GM12878 (cell line): ENCODE measurements around the gene PALLD. TPM values are rescaled to one million over a fixed set of nuclear protein-coding genes. Genes with fewer than 3 reads are reported as not detected.

Experiments used
- ATAC-seq: fragments of 200-7000 bp; cut with Tn5 transposase; 3 replicates; pipeline ENCODE4 v1.9.1; 2020; ENCODE audit warnings: mild to moderate bottlenecking, moderate library complexity
- BruUV-seq: library from RNA; stranded (reverse); fragments of 400-500 nt; replicated peaks from 2 replicates; lab custom pipeline; 2021; lab: Mats Ljungman, UMichigan
- CTCF ChIA-PET: fragments of 300-600 bp; sonication (Branson Sonifier 250); formaldehyde crosslinking; extraction: SDS; loops from one replicate; lab custom pipeline; 2021; ENCODE audit warnings: inconsistent platforms; lab: Yijun Ruan, JAX
- POLR2A ChIA-PET: fragments of 350-600 bp; formaldehyde crosslinking; extraction: SDS; loops from one replicate; lab custom pipeline; 2021; ENCODE audit warnings: inconsistent platforms; lab: Charles Lee
- RAD21 ChIA-PET: fragments of 300-600 bp; sonication (Branson Sonifier 250); formaldehyde crosslinking; loops from one replicate; lab custom pipeline; 2023; ENCODE audit warnings: antibody characterized with exemption; ENCODE audit not compliant: unreplicated experiment; lab: Charles Lee
- SMC1A ChIA-PET: fragments of 300-600 bp; sonication (Branson Sonifier 250); formaldehyde crosslinking; loops from one replicate; lab custom pipeline; 2023; ENCODE audit not compliant: unreplicated experiment, uncharacterized antibody; lab: Charles Lee
- DNase-seq: peaks from one replicate; pipeline ENCODE4 v3.0.0-alpha.2; 2011; ENCODE audit warnings: low read depth, low spot score
- FAIRE-seq: peaks from 3 replicates; lab custom pipeline; 2011; peaks lifted over from hg19 to GRCh38; lab: Jason Lieb, UNC
- H2AFZ ChIP-seq: 2 replicates; pipeline ENCODE4 v1.6.0; 2011; ENCODE audit warnings: low read depth, low read length, control low read depth; ENCODE audit not compliant: control insufficient read depth
- H3K27ac ChIP-seq: 2 replicates; pipeline ENCODE4 v1.5.1; 2011; ENCODE audit warnings: control low read depth; ENCODE audit not compliant: control insufficient read depth, insufficient read depth
- H3K27me3 ChIP-seq, 2 experiments: replicated peaks in 1 of 2; 2 replicates each; pipeline versions ENCODE4 v1.6.0 to v1.6.1; 2011; ENCODE audit warnings: low read length in 1 of 2; ENCODE audit not compliant: control insufficient read depth in 2 of 2, insufficient read depth in 2 of 2
- H3K36me3 ChIP-seq, 2 experiments: 2 replicates each; pipeline ENCODE4 v1.5.1; 2011; ENCODE audit warnings: low read length in 1 of 2; ENCODE audit not compliant: control insufficient read depth in 2 of 2, insufficient read depth in 2 of 2
- H3K4me1 ChIP-seq: 2 replicates; pipeline ENCODE4 v1.6.1; 2011; ENCODE audit warnings: mild to moderate bottlenecking, low read length, moderate library complexity, mixed read lengths; ENCODE audit not compliant: control insufficient read depth, insufficient read depth
- H3K4me2 ChIP-seq: 2 replicates; pipeline ENCODE4 v1.6.0; 2011; ENCODE audit warnings: control low read depth; ENCODE audit not compliant: control insufficient read depth, insufficient read depth
- H3K4me3 ChIP-seq: fragments of 200-600 bp; sonication (generic); 2 replicates; pipeline ENCODE4 v1.5.1; 2016
- H3K79me2 ChIP-seq: 2 replicates; pipeline ENCODE4 v1.6.0; 2011; ENCODE audit warnings: low read length; ENCODE audit not compliant: control insufficient read depth, insufficient read depth
- H3K9ac ChIP-seq: 2 replicates; pipeline ENCODE4 v1.8.0; 2011; ENCODE audit warnings: low read length, control low read depth, mixed read lengths; ENCODE audit not compliant: control insufficient read depth, insufficient read depth
- H3K9me3 ChIP-seq: replicated peaks from 3 replicates; pipeline ENCODE4 v1.5.1; 2011; ENCODE audit warnings: mild to moderate bottlenecking, low read length; ENCODE audit not compliant: control insufficient read depth, insufficient read depth
- H4K20me1 ChIP-seq: 2 replicates; pipeline ENCODE4 v1.6.0; 2011; ENCODE audit not compliant: control insufficient read depth, insufficient read depth
- CBX3 ChIP-seq: fragments of 200-600 bp; sonication (generic); IDR thresholded peaks from 2 replicates; pipeline ENCODE4 v1.6.1; 2016; ENCODE audit warnings: low read depth, borderline replicate concordance
- FOXK2 ChIP-seq: fragments of 450-650 bp; IDR thresholded peaks from 2 replicates; pipeline ENCODE4 v1.6.1; 2017; ENCODE audit warnings: mild to moderate bottlenecking, moderate library complexity
- FOXM1 ChIP-seq: IDR thresholded peaks from 2 replicates; pipeline ENCODE4 v1.6.1; 2012; ENCODE audit warnings: low read depth, mild to moderate bottlenecking, inconsistent platforms, low read length, moderate library complexity
- GABPA ChIP-seq: IDR thresholded peaks from 2 replicates; pipeline ENCODE4 v1.6.1; 2014; ENCODE audit warnings: antibody characterized with exemption, low read depth, mild to moderate bottlenecking, inconsistent platforms
- GATAD2B ChIP-seq: fragments of 450-650 bp; conservative IDR thresholded peaks from 2 replicates; pipeline ENCODE4 v1.6.1; 2017; ENCODE audit warnings: low read depth, mild to moderate bottlenecking, moderate library complexity
- JUND ChIP-seq: IDR thresholded peaks from 2 replicates; pipeline ENCODE4 v1.6.1; 2012; ENCODE audit warnings: low read depth, mild to moderate bottlenecking, low read length, improper control_type of control experiment, moderate library complexity
- KAT2A ChIP-seq: conservative IDR thresholded peaks from 2 replicates; pipeline ENCODE4 v1.6.1; 2011; ENCODE audit warnings: low read depth, low read length; ENCODE audit not compliant: control insufficient read depth
- NFIC ChIP-seq: IDR thresholded peaks from 2 replicates; pipeline ENCODE4 v1.6.1; 2012; ENCODE audit warnings: low read depth, mild to moderate bottlenecking, inconsistent platforms, low read length, moderate library complexity
- NR2C2 ChIP-seq: IDR thresholded peaks from 2 replicates; pipeline ENCODE4 v1.6.1; 2011; ENCODE audit warnings: borderline replicate concordance, low read depth; ENCODE audit not compliant: control insufficient read depth, insufficient read length
- PAX5 ChIP-seq: IDR thresholded peaks from 2 replicates; pipeline ENCODE4 v1.6.1; 2011; ENCODE audit warnings: low read depth, low read length, borderline replicate concordance
- RB1 ChIP-seq: fragments of 450-650 bp; formaldehyde crosslinking; IDR thresholded peaks from 2 replicates; pipeline ENCODE4 v1.6.1; 2017; ENCODE audit warnings: mild to moderate bottlenecking, borderline replicate concordance
- SMAD1 ChIP-seq: fragments of 450-650 bp; IDR thresholded peaks from 2 replicates; pipeline ENCODE4 v1.6.1; 2018; ENCODE audit warnings: mild to moderate bottlenecking, low read depth; ENCODE audit not compliant: partially characterized antibody
- TAF1 ChIP-seq: IDR thresholded peaks from 2 replicates; pipeline ENCODE4 v1.6.1; 2011; ENCODE audit warnings: mild to moderate bottlenecking, low read depth, low read length, borderline replicate concordance
- TARDBP ChIP-seq: IDR thresholded peaks from 2 replicates; pipeline ENCODE4 v1.6.1; 2016; ENCODE audit warnings: borderline replicate concordance
- TCF3 ChIP-seq: IDR thresholded peaks from 2 replicates; pipeline ENCODE4 v1.6.1; 2012; ENCODE audit warnings: low read depth, mild to moderate bottlenecking, low read length, borderline replicate concordance; ENCODE audit not compliant: insufficient read depth
- ZNF24 ChIP-seq: fragments of 450-650 bp; IDR thresholded peaks from 2 replicates; pipeline ENCODE4 v1.6.1; 2017; ENCODE audit warnings: antibody characterized with exemption, mild to moderate bottlenecking
- WGBS: methylation state at CpG from one replicate; pipeline ENCODE4 v1.1.6; 2016; ENCODE audit warnings: low lambda C conversion rate; ENCODE audit not compliant: insufficient replicate concordance, insufficient coverage; ENCODE audit errors: missing lambda C conversion rate; 5-methylcytosine and 5-hydroxymethylcytosine counted together
- in situ Hi-C: fragments of 300-500 bp; cut with MboI; formaldehyde crosslinking; loops from 9 replicates; pipeline ENCODE4 v1.14.3; 2018; ENCODE audit warnings: mixed read lengths
- intact Hi-C: fragments of 100-400 bp; cut with micrococcal nuclease; formaldehyde crosslinking; loops from one replicate; pipeline ENCODE4 v1.14.2; 2022; ENCODE audit not compliant: unreplicated experiment
- polyA plus RNA-seq, 11 experiments: library from polyadenylated mRNA; depleted of rRNA in 4 of 11; unstranded in 6 of 11; stranded (reverse) in 5 of 11; fragments of >200 nt; fragmentation: Nextera tagmentation in 4 of 11; fragmentation: Illumina TruSeq in 1 of 11; extraction: Ambion mirVana in 4 of 11; extraction: Trizol in 1 of 11; gene quantifications; 1 replicate in 1 of 11; 2 replicates in 10 of 11; pipeline versions ENCODE4 v1.2.1 to v1.2.3, GENCODE V29; 2011 to 2016; ENCODE audit warnings: inconsistent platforms in 2 of 11, missing spikeins in 2 of 11, low read depth in 1 of 11
- total RNA-seq, 4 experiments: library from RNA; depleted of rRNA in 3 of 4; stranded (reverse); fragments of >200 nt in 3 of 4; fragmentation: Illumina TruSeq in 1 of 4; extraction: Trizol in 1 of 4; gene quantifications; 2 replicates each; pipeline versions ENCODE4 v1.2.1 to v1.2.3, GENCODE V29; 2013 to 2021
- TF ChIP-seq, protein P1 (sequence below): fragments of 450-650 bp; IDR thresholded peaks from 2 replicates; pipeline ENCODE4 v1.6.1; 2018; ENCODE audit warnings: mild to moderate bottlenecking, low read depth, moderate library complexity; ENCODE audit not compliant: partially characterized antibody
- TF ChIP-seq, protein P2 (sequence below): IDR thresholded peaks from 2 replicates; pipeline ENCODE4 v1.6.1; 2011; ENCODE audit warnings: low read depth, low read length, improper control_type of control experiment, borderline replicate concordance
- TF ChIP-seq, protein P3 (sequence below): fragments of 450-650 bp; formaldehyde crosslinking; IDR thresholded peaks from 2 replicates; pipeline ENCODE4 v1.4.0; 2022; ENCODE audit warnings: mild to moderate bottlenecking, moderate library complexity

PALLD gene
- total and polyA plus RNA-seq, 10 of the 15 experiments (the other 5 are each of a cell fraction or from before 2014, with no cell fraction given): 1.0 to 7.7 (median 1.7) TPM

DNA sequence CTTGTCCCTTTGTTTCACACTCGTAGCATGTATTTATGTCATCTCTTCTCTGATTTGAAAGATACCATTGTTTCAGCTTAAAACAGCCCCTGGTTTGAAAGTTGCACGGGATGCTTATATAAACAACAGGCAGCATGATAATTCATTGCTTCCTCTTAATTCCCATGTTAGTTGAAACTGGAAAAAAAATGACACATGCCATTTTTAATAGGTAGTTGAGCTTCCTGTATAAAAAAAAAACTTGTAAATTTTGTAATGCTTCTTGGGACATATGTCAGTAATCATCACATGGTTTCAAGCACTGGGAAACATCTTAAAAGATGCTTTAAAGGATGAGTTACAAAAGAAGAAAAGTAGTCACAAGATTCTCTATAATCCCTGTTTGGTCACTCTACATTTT lies 243.0 kb downstream of the PALLD start:
- Histone ChIP-seq H3K4me3 (no peak overlapping the region), H3K4me1 (no peaks in the 10 kb centered on the region), H3K27me3 (no peaks in the 10 kb centered on the region), H3K36me3 (no peaks in the 10 kb centered on the region), H4K20me1 (no peaks in the 10 kb centered on the region), H3K79me2 (no peaks in the 10 kb centered on the region), H3K27ac (no peak overlapping the region), H3K9me3 (no peaks in the 10 kb centered on the region), H3K4me2 (no peak overlapping the region), H2AFZ (no peak overlapping the region), H3K9ac (no peak overlapping the region)
- TF ChIP-seq NFIC: no peak
- no peak for TF ChIP-seq NR2C2
- no peak for TF ChIP-seq FOXK2
- TF ChIP-seq, protein P1, sequence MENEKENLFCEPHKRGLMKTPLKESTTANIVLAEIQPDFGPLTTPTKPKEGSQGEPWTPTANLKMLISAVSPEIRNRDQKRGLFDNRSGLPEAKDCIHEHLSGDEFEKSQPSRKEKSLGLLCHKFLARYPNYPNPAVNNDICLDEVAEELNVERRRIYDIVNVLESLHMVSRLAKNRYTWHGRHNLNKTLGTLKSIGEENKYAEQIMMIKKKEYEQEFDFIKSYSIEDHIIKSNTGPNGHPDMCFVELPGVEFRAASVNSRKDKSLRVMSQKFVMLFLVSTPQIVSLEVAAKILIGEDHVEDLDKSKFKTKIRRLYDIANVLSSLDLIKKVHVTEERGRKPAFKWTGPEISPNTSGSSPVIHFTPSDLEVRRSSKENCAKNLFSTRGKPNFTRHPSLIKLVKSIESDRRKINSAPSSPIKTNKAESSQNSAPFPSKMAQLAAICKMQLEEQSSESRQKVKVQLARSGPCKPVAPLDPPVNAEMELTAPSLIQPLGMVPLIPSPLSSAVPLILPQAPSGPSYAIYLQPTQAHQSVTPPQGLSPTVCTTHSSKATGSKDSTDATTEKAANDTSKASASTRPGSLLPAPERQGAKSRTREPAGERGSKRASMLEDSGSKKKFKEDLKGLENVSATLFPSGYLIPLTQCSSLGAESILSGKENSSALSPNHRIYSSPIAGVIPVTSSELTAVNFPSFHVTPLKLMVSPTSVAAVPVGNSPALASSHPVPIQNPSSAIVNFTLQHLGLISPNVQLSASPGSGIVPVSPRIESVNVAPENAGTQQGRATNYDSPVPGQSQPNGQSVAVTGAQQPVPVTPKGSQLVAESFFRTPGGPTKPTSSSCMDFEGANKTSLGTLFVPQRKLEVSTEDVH: no peak
- no peak for TF ChIP-seq SMAD1
- TF ChIP-seq TAF1: no peak
- TF ChIP-seq, protein P2, sequence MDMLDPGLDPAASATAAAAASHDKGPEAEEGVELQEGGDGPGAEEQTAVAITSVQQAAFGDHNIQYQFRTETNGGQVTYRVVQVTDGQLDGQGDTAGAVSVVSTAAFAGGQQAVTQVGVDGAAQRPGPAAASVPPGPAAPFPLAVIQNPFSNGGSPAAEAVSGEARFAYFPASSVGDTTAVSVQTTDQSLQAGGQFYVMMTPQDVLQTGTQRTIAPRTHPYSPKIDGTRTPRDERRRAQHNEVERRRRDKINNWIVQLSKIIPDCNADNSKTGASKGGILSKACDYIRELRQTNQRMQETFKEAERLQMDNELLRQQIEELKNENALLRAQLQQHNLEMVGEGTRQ: no peak
- TF ChIP-seq KAT2A: no peak
- TF ChIP-seq, protein P3, sequence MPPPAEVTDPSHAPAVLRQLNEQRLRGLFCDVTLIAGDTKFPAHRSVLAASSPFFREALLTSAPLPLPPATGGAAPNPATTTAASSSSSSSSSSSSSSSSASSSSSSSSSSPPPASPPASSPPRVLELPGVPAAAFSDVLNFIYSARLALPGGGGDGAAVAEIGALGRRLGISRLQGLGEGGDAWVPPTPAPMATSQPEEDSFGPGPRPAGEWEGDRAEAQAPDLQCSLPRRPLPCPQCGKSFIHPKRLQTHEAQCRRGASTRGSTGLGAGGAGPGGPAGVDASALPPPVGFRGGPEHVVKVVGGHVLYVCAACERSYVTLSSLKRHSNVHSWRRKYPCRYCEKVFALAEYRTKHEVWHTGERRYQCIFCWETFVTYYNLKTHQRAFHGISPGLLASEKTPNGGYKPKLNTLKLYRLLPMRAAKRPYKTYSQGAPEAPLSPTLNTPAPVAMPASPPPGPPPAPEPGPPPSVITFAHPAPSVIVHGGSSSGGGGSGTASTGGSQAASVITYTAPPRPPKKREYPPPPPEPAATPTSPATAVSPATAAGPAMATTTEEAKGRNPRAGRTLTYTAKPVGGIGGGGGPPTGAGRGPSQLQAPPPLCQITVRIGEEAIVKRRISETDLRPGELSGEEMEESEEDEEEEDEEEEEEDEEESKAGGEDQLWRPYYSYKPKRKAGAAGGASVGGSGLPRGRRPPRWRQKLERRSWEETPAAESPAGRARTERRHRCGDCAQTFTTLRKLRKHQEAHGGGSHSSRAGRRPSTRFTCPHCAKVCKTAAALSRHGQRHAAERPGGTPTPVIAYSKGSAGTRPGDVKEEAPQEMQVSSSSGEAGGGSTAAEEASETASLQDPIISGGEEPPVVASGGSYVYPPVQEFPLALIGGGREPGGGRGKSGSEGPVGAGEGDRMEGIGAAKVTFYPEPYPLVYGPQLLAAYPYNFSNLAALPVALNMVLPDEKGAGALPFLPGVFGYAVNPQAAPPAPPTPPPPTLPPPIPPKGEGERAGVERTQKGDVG: no peak
- TF ChIP-seq PAX5: no peak
- TF ChIP-seq TARDBP: no peak
- TF ChIP-seq JUND: no peak
- TF ChIP-seq GATAD2B: no peak
- TF ChIP-seq GABPA: no peak
- no peak for TF ChIP-seq CBX3
- TF ChIP-seq RB1: no peak
- no peak for TF ChIP-seq TCF3
- no peak for TF ChIP-seq FOXM1
- TF ChIP-seq ZNF24: no peak
- BruUV-seq: no TSS peak
- RAD21 ChIA-PET: interaction anchor here (1.0 kb wide), 1 partner anchor 29 kb away, joined by 4 read pairs; no protein-coding TSS in a partner anchor
- intact Hi-C loops: no loop called here
- ATAC-seq (no peak), DNase-seq (no peak), FAIRE-seq (no peak)
- in situ Hi-C loops: no loop called here
- SMC1A ChIA-PET: interaction anchor here (0.8 to 1.7 kb wide), 4 partner anchors 9 to 30 kb away, joined by 3 to 7 read pairs (median 5); no protein-coding TSS in a partner anchor
- CTCF ChIA-PET: interaction anchor here (6.5 kb wide), 1 partner anchor 28 kb away, joined by 32 read pairs; no protein-coding TSS in a partner anchor
- 3% methylated on average over 2 of the region's 2 CpGs for WGBS
- POLR2A ChIA-PET: interaction anchor here (0.7 to 1.0 kb wide), 2 partner anchors 9 to 22 kb away, joined by 3 read pairs; no protein-coding TSS in a partner anchor
